Naive thymus-derived CD4-positive, alpha-beta T cell (primary cell): ENCODE results near the gene RTEL1. TPM values are rescaled to one million over a fixed set of nuclear protein-coding genes. Genes with fewer than 3 reads are reported as not detected.

Experiments
- ATAC-seq: fragments of 150-1000 bp; cut with Tn5 transposase; 2 replicates; pipeline ENCODE4 v1.10.0; 2021; ENCODE audit warnings: mild to moderate bottlenecking, moderate library complexity
- CTCF ChIA-PET: fragments of 350-600 bp; sonication (Branson Sonifier 250); formaldehyde crosslinking; loops from one replicate; lab custom pipeline; 2021; ENCODE audit warnings: antibody characterized with exemption; lab: Charles Lee
- POLR2A ChIA-PET: fragments of 350-600 bp; sonication (Branson Sonifier 250); formaldehyde crosslinking; loops from one replicate; lab custom pipeline; 2021; ENCODE audit warnings: antibody characterized with exemption, inconsistent platforms; lab: Charles Lee
- DNase-seq, 9 donors: peaks; one replicate each; pipeline versions ENCODE4 v3.0.0 to v3.0.0-alpha.2; 2020 to 2022; ENCODE audit warnings: mixed read lengths in 1 of 9
- H3K27ac ChIP-seq: one replicate; pipeline ENCODE4 v1.7.0; 2013; ENCODE audit warnings: mild to moderate bottlenecking, low read depth, low read length, moderate library complexity
- H3K27me3 ChIP-seq, 2 donors: one replicate each; pipeline ENCODE4 v1.7.0; 2013; ENCODE audit warnings: low read length in 2 of 2, mild to moderate bottlenecking in 2 of 2, moderate library complexity in 2 of 2; ENCODE audit not compliant: control insufficient read depth in 2 of 2, insufficient read depth in 2 of 2
- H3K36me3 ChIP-seq, 3 experiments: 1 replicate in 2 of 3; 2 replicates in 1 of 3; pipeline ENCODE4 v1.7.0; 2013; ENCODE audit warnings: low read length in 3 of 3, mild to moderate bottlenecking in 3 of 3, moderate library complexity in 1 of 3; ENCODE audit not compliant: insufficient read depth in 3 of 3, control insufficient read depth in 2 of 3
- H3K4me1 ChIP-seq, 2 donors: one replicate each; pipeline ENCODE4 v1.7.0; 2013; ENCODE audit warnings: low read length in 2 of 2, mild to moderate bottlenecking in 2 of 2, moderate library complexity in 1 of 2; ENCODE audit not compliant: control insufficient read depth in 2 of 2, insufficient read depth in 2 of 2
- H3K4me3 ChIP-seq: 2 replicates; pipeline ENCODE4 v1.7.0; 2013; ENCODE audit warnings: mild to moderate bottlenecking, low read length
- H3K9me3 ChIP-seq, 3 experiments: 1 replicate in 2 of 3; 2 replicates in 1 of 3; pipeline ENCODE4 v1.7.0; 2013; ENCODE audit warnings: low read length in 3 of 3; ENCODE audit not compliant: control insufficient read depth in 2 of 3
- H3K27ac Mint-ChIP-seq, 9 donors: one replicate each; pipeline ENCODE4 v1.8.0; 2020 to 2022; ENCODE audit warnings: mixed read lengths in 9 of 9, mild to moderate bottlenecking in 8 of 9, moderate library complexity in 5 of 9, inconsistent platforms in 2 of 9
- H3K27me3 Mint-ChIP-seq, 5 donors: one replicate each; pipeline ENCODE4 v1.8.0; 2021 to 2022; ENCODE audit warnings: mixed read lengths in 5 of 5, mild to moderate bottlenecking in 1 of 5
- H3K36me3 Mint-ChIP-seq, 5 donors: one replicate each; pipeline ENCODE4 v1.8.0; 2020 to 2022; ENCODE audit warnings: mixed read lengths in 5 of 5, mild to moderate bottlenecking in 3 of 5, inconsistent platforms in 1 of 5
- H3K4me1 Mint-ChIP-seq, 7 donors: one replicate each; pipeline ENCODE4 v1.8.0; 2020 to 2022; ENCODE audit warnings: mixed read lengths in 7 of 7, mild to moderate bottlenecking in 3 of 7, inconsistent platforms in 1 of 7
- H3K4me3 Mint-ChIP-seq, 10 donors: one replicate each; pipeline ENCODE4 v1.8.0; 2020 to 2022; ENCODE audit warnings: mild to moderate bottlenecking in 10 of 10, mixed read lengths in 10 of 10, moderate library complexity in 6 of 10, inconsistent platforms in 2 of 10
- H3K9me3 Mint-ChIP-seq, 11 donors: one replicate each; pipeline ENCODE4 v1.8.0; 2020 to 2022; ENCODE audit warnings: mixed read lengths in 11 of 11, mild to moderate bottlenecking in 4 of 11, inconsistent platforms in 1 of 11, moderate library complexity in 1 of 11
- intact Hi-C, 2 donors: fragments of 100-400 bp; cut with micrococcal nuclease; formaldehyde crosslinking; loops; one replicate each; pipeline ENCODE4 v1.15.1; 2023
- polyA plus RNA-seq, 2 donors: library from polyadenylated mRNA; unstranded; fragments of 300-500 nt; fragmentation: Illumina TruSeq; gene quantifications; one replicate each; pipeline ENCODE4 v1.2.3, GENCODE V29; 2021
- total RNA-seq, 6 experiments: library from RNA in 5 of 6; stranded (reverse) in 5 of 6; gene quantifications; 1 replicate in 5 of 6; 2 replicates in 1 of 6; pipeline ENCODE4 v1.2.3 and lab custom pipeline; 2021 to 2026

RTEL1 gene
- total and polyA plus RNA-seq, 7 experiments from 2014 or later, result 1.9 to 47.2 (median 31.6) TPM

DNA sequence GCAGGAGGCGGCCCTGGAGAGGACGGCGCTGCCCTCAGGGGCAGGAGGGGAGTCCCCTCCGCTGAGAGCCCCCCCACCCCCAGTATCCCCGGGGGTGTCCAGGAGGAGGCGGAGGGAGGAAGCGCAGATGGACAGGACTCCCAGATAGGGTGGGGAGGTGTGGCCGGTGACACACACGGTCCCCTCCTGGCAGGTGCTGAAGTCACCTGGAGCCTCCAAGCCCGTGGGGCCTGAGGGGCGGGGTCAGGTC is 6.2 kb upstream of the RTEL1 start:
- H3K4me1 Mint-ChIP-seq, result peaks cover 17 to 38% (median 27%) of the 10 kb centered on the region in 7 donors
- H3K27me3 ChIP-seq, result no peaks in the 10 kb centered on the region
- H3K9me3 Mint-ChIP-seq, result peaks cover 0 to 4% (median 0%) of the 10 kb centered on the region in 11 donors
- H3K4me1 ChIP-seq, result peaks cover 10 to 21% of the 10 kb centered on the region in 2 donors
- H3K27ac Mint-ChIP-seq, result peak overlapping the region in 7 of 9 donors; percentile 77 to 94 (median 92)
- ChIA-PET POLR2A (interaction anchor here (1.0 to 2.5 kb wide), 6 partner anchors 9 to 84 kb away, joined by 3 to 18 read pairs (median 5); partner anchors contain the start of gene LIME1), CTCF (interaction anchor here (0.9 kb wide), 1 partner anchor 21 kb away, joined by 3 read pairs; no protein-coding TSS in a partner anchor)
- peak overlapping the region; percentile 70 for H3K4me3 ChIP-seq
- peak overlapping the region; percentile 60 for H3K27ac ChIP-seq
- H3K36me3 Mint-ChIP-seq, result peaks cover 0 to 2% (median 0%) of the 10 kb centered on the region in 5 donors
- intact Hi-C loops, result loop anchor here in 1 of 2 donors (2.0 to 10.0 kb wide), 2 partner anchors 17 to 1267 kb away; partner anchors contain the start of gene RPS21
- peaks cover 0 to 16% (median 0%) of the 10 kb centered on the region in 5 donors for H3K27me3 Mint-ChIP-seq
- no peaks in the 10 kb centered on the region for H3K9me3 ChIP-seq
- peaks cover 0 to 14% (median 0%) of the 10 kb centered on the region in 3 experiments for H3K36me3 ChIP-seq
- ATAC-seq (peak; percentile 29), DNase-seq (peak in 5 of 9 donors; percentile 30 to 56 (median 40))
- peak overlapping the region; percentile 85 to 96 (median 92) for H3K4me3 Mint-ChIP-seq

DNA sequence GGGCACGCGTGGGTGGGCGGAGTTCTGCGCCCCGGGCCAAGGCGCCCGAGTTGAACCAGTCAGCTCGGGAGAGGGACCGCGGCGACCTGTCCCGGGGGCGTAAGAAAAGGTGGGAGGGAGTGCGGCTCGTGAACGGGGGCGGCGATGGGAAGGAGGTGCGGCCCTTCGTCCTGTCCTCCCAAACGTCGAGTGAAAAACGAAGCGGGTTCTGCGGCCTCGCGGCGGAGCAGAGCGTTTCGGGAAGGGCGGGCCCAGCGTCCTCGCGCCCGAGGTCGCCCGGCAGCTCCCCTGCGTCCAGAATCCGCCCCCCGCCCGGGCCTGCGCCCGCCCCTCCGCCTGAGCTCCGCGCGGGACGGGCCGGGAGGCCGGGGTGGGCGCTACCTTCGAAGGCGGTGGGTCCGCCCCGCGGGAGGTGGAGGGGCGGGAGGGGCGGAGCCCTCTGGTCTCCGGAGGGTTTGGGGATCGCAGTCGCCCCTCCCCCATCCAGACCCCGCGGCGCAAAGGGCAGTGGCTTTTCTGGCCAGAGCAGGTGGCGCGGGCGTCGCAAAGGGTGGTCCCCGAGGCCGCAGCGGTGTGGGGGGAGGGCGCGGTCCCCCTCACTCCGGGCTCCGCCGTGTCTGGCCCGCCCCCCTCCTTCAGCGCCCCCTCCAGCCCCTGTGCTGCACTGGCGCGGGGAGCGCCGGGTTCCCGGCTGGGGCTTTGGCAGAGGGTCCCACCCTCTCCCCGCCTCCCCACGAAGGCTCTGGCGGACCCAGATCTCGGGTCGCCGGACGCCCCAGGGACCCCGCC is 5.7 kb upstream of the RTEL1 start:
- intact Hi-C loops, result loop anchor here in 1 of 2 donors (2.0 to 10.0 kb wide), 2 partner anchors 18 to 1268 kb away; partner anchors contain the start of gene RPS21
- Mint-ChIP-seq H3K27ac (peak overlapping the region in 4 of 9 donors; percentile 32 to 94 (median 58)), H3K4me1 (peaks cover 17 to 39% (median 28%) of the 10 kb centered on the region in 7 donors), H3K27me3 (peaks cover 0 to 16% (median 0%) of the 10 kb centered on the region in 5 donors), H3K36me3 (peaks cover 0 to 2% (median 0%) of the 10 kb centered on the region in 5 donors), H3K4me3 (peak overlapping the region; percentile 65 to 96 (median 92)), H3K9me3 (peaks cover 0 to 4% (median 0%) of the 10 kb centered on the region in 11 donors)
- H3K4me3 ChIP-seq, result peak overlapping the region; percentile 70
- no peaks in the 10 kb centered on the region for H3K9me3 ChIP-seq
- peak; percentile 60 for ATAC-seq
- DNase-seq, result peak in 7 of 9 donors; percentile 33 to 49 (median 42)
- H3K4me1 ChIP-seq, result peaks cover 10 to 21% of the 10 kb centered on the region in 2 donors
- CTCF ChIA-PET, result interaction anchor here (0.9 kb wide), 1 partner anchor 22 kb away, joined by 3 read pairs; no protein-coding TSS in a partner anchor
- peaks cover 0 to 14% (median 0%) of the 10 kb centered on the region in 3 experiments for H3K36me3 ChIP-seq
- POLR2A ChIA-PET, result interaction anchor here (1.0 to 2.5 kb wide), 5 partner anchors 8 to 29 kb away, joined by 3 to 18 read pairs (median 6); no protein-coding TSS in a partner anchor
- H3K27me3 ChIP-seq, result no peaks in the 10 kb centered on the region
- peak overlapping the region; percentile 60 for H3K27ac ChIP-seq

DNA sequence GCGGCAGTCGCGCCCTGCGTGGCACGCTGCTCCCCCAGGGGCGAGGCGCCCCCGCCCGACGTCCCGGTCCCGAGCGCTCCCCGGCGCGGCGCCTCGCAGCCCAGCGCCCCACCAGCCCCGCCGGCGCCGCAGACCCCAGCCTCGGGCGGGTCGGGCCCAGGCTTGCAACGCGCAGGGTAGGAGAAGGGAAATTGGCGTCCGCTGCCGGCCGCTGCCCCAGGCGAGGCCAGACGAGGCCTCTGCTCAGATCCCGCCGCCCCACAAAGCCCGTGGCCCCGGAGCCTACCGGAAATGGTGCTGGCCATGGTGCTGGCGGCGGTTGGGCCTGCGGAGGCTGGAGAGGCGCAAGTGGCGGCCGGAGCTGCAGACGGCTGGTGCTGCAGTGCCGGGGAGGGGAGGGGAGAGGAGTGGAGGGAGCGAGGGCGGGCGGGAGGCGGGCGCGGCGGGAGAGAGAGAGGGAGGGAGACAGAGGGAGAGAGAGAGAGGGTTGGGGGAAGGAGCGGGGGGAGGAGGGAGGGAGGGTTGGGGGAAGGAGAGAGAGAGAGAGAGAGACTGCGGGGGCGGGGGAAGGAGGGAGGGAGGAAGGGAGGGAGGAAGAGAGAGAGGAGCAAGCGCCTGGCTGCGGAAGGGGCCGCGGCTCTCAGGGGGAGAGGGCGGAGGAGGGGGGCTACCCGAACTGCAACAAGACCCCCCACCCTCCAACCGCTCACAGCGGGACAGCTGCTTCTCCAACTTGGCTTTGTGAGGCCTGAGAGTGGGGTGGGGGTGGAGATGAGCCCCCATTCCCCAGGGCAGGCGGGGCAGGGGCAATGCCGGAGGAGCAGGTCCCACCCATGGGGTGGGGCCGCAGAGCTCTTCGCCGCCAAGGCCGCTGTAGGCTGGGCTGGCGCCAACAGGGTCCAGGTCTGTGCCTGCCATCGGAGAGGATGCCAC is 4.8 kb upstream of the RTEL1 start, which contains the start of gene STMN3:
Gene STMN3 (minus strand): TSS at position 384 of the 933 bp plus-strand sequence. CDS start 79 bp downstream, at position 305.
- Histone ChIP-seq H3K9me3 (no peaks in the 10 kb centered on the region), H3K27me3 (no peaks in the 10 kb centered on the region), H3K4me1 (peaks cover 15 to 21% of the 10 kb centered on the region in 2 donors), H3K36me3 (peaks cover 0 to 12% (median 0%) of the 10 kb centered on the region in 3 experiments), H3K4me3 (peak within 1 kb of the TSS; percentile 70), H3K27ac (peak within 1 kb of the TSS; percentile 60)
- DNase-seq (peak in 8 of 9 donors; percentile 47 to 83 (median 63)), ATAC-seq (peak; percentile 60)
- Mint-ChIP-seq H3K4me3 (peak within 1 kb of the TSS; percentile 80 to 96 (median 90)), H3K27ac (peak within 1 kb of the TSS; percentile 40 to 94 (median 78)), H3K27me3 (peaks cover 0 to 18% (median 0%) of the 10 kb centered on the region in 5 donors), H3K9me3 (peaks cover 0 to 4% (median 0%) of the 10 kb centered on the region in 11 donors), H3K36me3 (peaks cover 0 to 2% (median 0%) of the 10 kb centered on the region in 5 donors), H3K4me1 (peaks cover 21 to 43% (median 31%) of the 10 kb centered on the region in 7 donors)
- ChIA-PET POLR2A (interaction anchor here (0.7 to 1.3 kb wide), 6 partner anchors 11 to 115 kb away, joined by 3 to 6 read pairs (median 4); partner anchors contain the start of genes ARFRP1, GMEB2 and ZGPAT), CTCF (no interaction called here)
- intact Hi-C loops, result loop anchor here in 1 of 2 donors (1.0 to 10.0 kb wide), 6 partner anchors 11 to 1269 kb away; partner anchors contain the start of genes GMEB2 and RPS21

- Mint-ChIP-seq H3K9me3 (peaks cover 0 to 4% (median 0%) of the 10 kb centered on the region in 11 donors), H3K27ac (peak overlapping the region; percentile 40 to 84 (median 78)), H3K4me3 (peak overlapping the region; percentile 71 to 90 (median 82)), H3K4me1 (peaks cover 22 to 51% (median 34%) of the 10 kb centered on the region in 7 donors), H3K27me3 (peaks cover 0 to 13% (median 0%) of the 10 kb centered on the region in 5 donors), H3K36me3 (peaks cover 0 to 2% (median 0%) of the 10 kb centered on the region in 5 donors)
- DNase-seq, result no peak
- Histone ChIP-seq H3K4me3 (peak overlapping the region; percentile 70), H3K4me1 (peaks cover 18 to 24% of the 10 kb centered on the region in 2 donors), H3K27me3 (no peaks in the 10 kb centered on the region), H3K9me3 (no peaks in the 10 kb centered on the region), H3K36me3 (peaks cover 0 to 10% (median 0%) of the 10 kb centered on the region in 3 experiments), H3K27ac (peak overlapping the region; percentile 60)
- no peak for ATAC-seq
- POLR2A ChIA-PET, result interaction anchor here (0.8 to 4.5 kb wide), 10 partner anchors 10 to 133 kb away, joined by 3 to 53 read pairs (median 4); partner anchors contain the start of genes ARFRP1, GMEB2 and ZGPAT
- intact Hi-C loops, result loop anchor here in 1 of 2 donors (1.0 to 10.0 kb wide), 6 partner anchors 12 to 1269 kb away; partner anchors contain the start of genes GMEB2 and RPS21
- CTCF ChIA-PET, result no interaction called here
These were observed 4.0 kb upstream of the RTEL1 start for GRCh38 chr20:63653974-63654668.

DNA sequence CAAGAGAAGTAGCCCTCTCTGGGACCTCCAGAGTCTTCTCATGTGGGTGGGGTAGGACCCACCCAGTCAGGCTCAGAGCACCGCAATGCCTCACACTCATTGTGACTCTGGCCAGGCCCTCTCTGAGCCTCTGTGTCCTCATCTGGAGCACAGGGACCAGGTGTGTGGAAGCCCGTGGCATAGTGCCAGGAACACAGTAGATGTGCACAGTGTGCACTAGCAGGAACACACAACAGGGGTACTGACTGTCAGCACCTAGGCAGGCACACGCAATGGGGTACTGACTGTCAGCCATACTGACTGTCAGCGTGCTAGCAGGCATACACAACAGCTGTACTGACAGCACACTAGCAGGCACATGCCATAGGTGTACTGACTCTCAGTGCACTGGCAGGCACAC is 2.9 kb upstream of the RTEL1 start:
- ATAC-seq, result no peak
- H3K4me1 Mint-ChIP-seq, result peaks cover 25 to 62% (median 42%) of the 10 kb centered on the region in 7 donors
- no peaks in the 10 kb centered on the region for H3K9me3 ChIP-seq
- peaks cover 18 to 28% of the 10 kb centered on the region in 2 donors for H3K4me1 ChIP-seq
- no peak overlapping the region for H3K4me3 ChIP-seq
- peaks cover 0 to 13% (median 0%) of the 10 kb centered on the region in 5 donors for H3K27me3 Mint-ChIP-seq
- no peak for DNase-seq
- H3K36me3 Mint-ChIP-seq, result peaks cover 0 to 2% (median 0%) of the 10 kb centered on the region in 5 donors
- ChIA-PET POLR2A (interaction anchor here (0.8 to 4.5 kb wide), 5 partner anchors 12 to 134 kb away, joined by 3 to 53 read pairs (median 4); no protein-coding TSS in a partner anchor), CTCF (no interaction called here)
- H3K36me3 ChIP-seq, result peaks cover 0 to 8% (median 0%) of the 10 kb centered on the region in 3 experiments
- peak overlapping the region in 4 of 9 donors; percentile 21 to 82 (median 32) for H3K27ac Mint-ChIP-seq
- H3K27ac ChIP-seq, result no peak overlapping the region
- peak overlapping the region in 5 of 10 donors; percentile 20 to 90 (median 78) for H3K4me3 Mint-ChIP-seq
- no peaks in the 10 kb centered on the region for H3K27me3 ChIP-seq
- intact Hi-C loops, result loop anchor here in 1 of 2 donors (10.0 kb wide), 1 partner anchor 1270 kb away; the partner anchor contains the start of gene RPS21
- H3K9me3 Mint-ChIP-seq, result peaks cover 0 to 4% (median 0%) of the 10 kb centered on the region in 11 donors
